PC-9 (cell line): Measurements from ENCODE around the gene AQP9. TPM values are rescaled to one million over a fixed set of nuclear protein-coding genes. Genes with fewer than 3 reads are reported as not detected.
A peak's percentile ranks its signal among the peaks of the same experiment; 100 is the strongest.

Experiments used
- BruUV-seq: library from RNA; stranded (reverse); fragments of 400-500 nt; replicated peaks from 2 replicates; lab custom pipeline; 2021; lab: Mats Ljungman, UMichigan
- CTCF ChIA-PET: fragments of 300-600 bp; sonication (Branson Sonifier 250); formaldehyde crosslinking; loops from one replicate; lab custom pipeline; 2022; ENCODE audit warnings: antibody characterized with exemption; lab: Charles Lee
- POLR2A ChIA-PET: fragments of 300-600 bp; sonication (Branson Sonifier 250); formaldehyde crosslinking; loops from one replicate; lab custom pipeline; 2022; ENCODE audit warnings: antibody characterized with exemption; ENCODE audit not compliant: unreplicated experiment; lab: Charles Lee
- DNase-seq, 2 experiments: peaks; one replicate each; pipeline versions ENCODE4 v3.0.0 to v3.0.0-alpha.2; 2015 to 2022; ENCODE audit warnings: mixed read lengths in 1 of 2
- H2AFZ ChIP-seq: fragments of 200-600 bp; sonication (generic); 2 replicates; pipeline ENCODE4 v1.8.1; 2017; ENCODE audit warnings: antibody characterized with exemption
- H3F3A ChIP-seq: fragments of 200-600 bp; sonication (generic); 2 replicates; pipeline ENCODE4 v1.8.1; 2017; ENCODE audit warnings: antibody characterized with exemption, mild to moderate bottlenecking, low read depth; ENCODE audit not compliant: insufficient read depth
- H3K27ac ChIP-seq: fragments of 200-600 bp; sonication (generic); 2 replicates; pipeline ENCODE4 v1.6.1; 2016; ENCODE audit warnings: mixed run types
- H3K27me3 ChIP-seq: fragments of 200-600 bp; sonication (generic); 2 replicates; pipeline ENCODE4 v1.6.1; 2016; ENCODE audit warnings: low read depth, mixed run types; ENCODE audit not compliant: insufficient read depth
- H3K36me3 ChIP-seq: fragments of 200-600 bp; sonication (generic); 2 replicates; pipeline ENCODE4 v1.6.1; 2016; ENCODE audit warnings: low read depth, mixed run types
- H3K4me1 ChIP-seq: fragments of 200-600 bp; sonication (generic); replicated peaks from 2 replicates; pipeline ENCODE4 v1.6.1; 2016; ENCODE audit warnings: mixed run types; ENCODE audit not compliant: insufficient read depth
- H3K4me2 ChIP-seq: fragments of 200-600 bp; sonication (generic); 2 replicates; pipeline ENCODE4 v1.6.1; 2017; ENCODE audit warnings: mixed run types
- H3K4me3 ChIP-seq: fragments of 200-600 bp; sonication (generic); 2 replicates; pipeline ENCODE4 v1.6.1; 2016; ENCODE audit warnings: mixed run types
- H3K79me2 ChIP-seq: fragments of 200-600 bp; sonication (generic); 2 replicates; pipeline ENCODE4 v1.6.1; 2017; ENCODE audit warnings: low read depth, mixed run types
- H3K9me2 ChIP-seq: fragments of 200-600 bp; sonication (generic); 2 replicates; pipeline ENCODE4 v1.8.1; 2017; ENCODE audit warnings: mild to moderate bottlenecking; ENCODE audit not compliant: insufficient read depth
- H3K9me3 ChIP-seq: fragments of 200-600 bp; sonication (generic); 2 replicates; pipeline ENCODE4 v1.8.1; 2016; ENCODE audit warnings: low read depth; ENCODE audit not compliant: insufficient read depth
- H4K20me1 ChIP-seq: fragments of 200-600 bp; sonication (generic); 2 replicates; pipeline ENCODE4 v1.8.1; 2017; ENCODE audit not compliant: insufficient read depth
- CTCF ChIP-seq: fragments of 200-600 bp; sonication (generic); conservative IDR thresholded peaks from 2 replicates; pipeline ENCODE4 v1.6.1; 2017; ENCODE audit warnings: mixed run types, antibody characterized with exemption, mild to moderate bottlenecking, moderate library complexity
- EZH2 ChIP-seq: fragments of 200-600 bp; sonication (generic); IDR thresholded peaks from 2 replicates; pipeline ENCODE4 v1.8.0; 2017; ENCODE audit warnings: antibody characterized with exemption, low read depth
- intact Hi-C: fragments of 100-400 bp; cut with micrococcal nuclease; formaldehyde crosslinking; loops from one replicate; pipeline ENCODE4 v1.10.0; 2022; ENCODE audit not compliant: unreplicated experiment
- total RNA-seq: library from RNA; stranded (reverse); gene quantifications from 2 replicates; pipeline ENCODE4 v1.2.3, GENCODE V29; 2021

Gene AQP9
- total RNA-seq, 1 experiment from 2014 or later: not detected

GRCh38 chr15:58179741-58180381, 41.7 kb downstream of the AQP9 start:
- Histone ChIP-seq H3K4me3 (no peak overlapping the region), H3K79me2 (no peaks in the 10 kb centered on the region), H3K27ac (no peak overlapping the region), H2AFZ (no peak overlapping the region), H3K4me1 (no peaks in the 10 kb centered on the region), H3K27me3 (no peaks in the 10 kb centered on the region), H3K36me3 (no peaks in the 10 kb centered on the region), H3F3A (no peaks in the 10 kb centered on the region), H3K9me2 (no peaks in the 10 kb centered on the region), H3K4me2 (no peak overlapping the region), H4K20me1 (no peaks in the 10 kb centered on the region), H3K9me3 (no peaks in the 10 kb centered on the region)
- ChIA-PET POLR2A (no interaction called here), CTCF (no interaction called here)
- no peak for DNase-seq
- no TSS peak for BruUV-seq
- TF ChIP-seq CTCF (no peak), EZH2 (no peak)
- intact Hi-C loops: loop anchor here (5.0 kb wide), 2 partner anchors 428 to 838 kb away; no protein-coding TSS in a partner anchor

- peak in 1 of 2 experiments; percentile 29 for DNase-seq
- Histone ChIP-seq H2AFZ (no peak overlapping the region), H3K9me2 (no peaks in the 10 kb centered on the region), H3F3A (no peaks in the 10 kb centered on the region), H3K79me2 (no peaks in the 10 kb centered on the region), H3K4me1 (no peaks in the 10 kb centered on the region), H3K27me3 (no peaks in the 10 kb centered on the region), H3K4me2 (no peak overlapping the region), H3K27ac (no peak overlapping the region), H3K4me3 (no peak overlapping the region), H3K9me3 (no peaks in the 10 kb centered on the region), H3K36me3 (no peaks in the 10 kb centered on the region), H4K20me1 (no peaks in the 10 kb centered on the region)
- BruUV-seq: no TSS peak
- intact Hi-C loops: loop anchor here (1.0 to 5.0 kb wide), 6 partner anchors 106 to 840 kb away; no protein-coding TSS in a partner anchor
- no peak for TF ChIP-seq EZH2
- TF ChIP-seq CTCF: peak; percentile 64
- CTCF ChIA-PET: interaction anchor here (0.7 to 0.9 kb wide), 2 partner anchors 9 to 33 kb away, joined by 3 to 4 read pairs; no protein-coding TSS in a partner anchor
- POLR2A ChIA-PET: no interaction called here
Measured at GRCh38 chr15:58182460-58183163, 44.4 kb downstream of the AQP9 start.

- Histone ChIP-seq H3K4me3 (no peak overlapping the region), H3K36me3 (no peaks in the 10 kb centered on the region), H3K79me2 (no peaks in the 10 kb centered on the region), H3K27me3 (no peaks in the 10 kb centered on the region), H3K9me2 (no peaks in the 10 kb centered on the region), H3K27ac (no peak overlapping the region), H4K20me1 (no peaks in the 10 kb centered on the region), H3F3A (no peaks in the 10 kb centered on the region), H3K4me1 (no peaks in the 10 kb centered on the region), H2AFZ (no peak overlapping the region), H3K9me3 (no peaks in the 10 kb centered on the region), H3K4me2 (no peak overlapping the region)
- CTCF ChIA-PET: no interaction called here
- intact Hi-C loops: no loop called here
- TF ChIP-seq EZH2: no peak
- TF ChIP-seq CTCF: no peak
- POLR2A ChIA-PET: no interaction called here
- DNase-seq: no peak
- BruUV-seq: no TSS peak
Measured at GRCh38 chr15:58185439-58185838, 47.3 kb downstream of the AQP9 start.
